GM20431 (cell line): Measurements from ENCODE around the gene MCU.
"Not testable (repeated sequence)": the region's sequence is repeated elsewhere in the genome, so short reads cannot be mapped to it uniquely, and the experiment has no call there.

Experiments
- in situ Hi-C: fragments of 300-500 bp; cut with MseI, MboI; formaldehyde crosslinking; loops from one replicate; pipeline ENCODE4 v1.15.0; 2020; ENCODE audit warnings: low sequenced_read_pairs; ENCODE audit not compliant: unreplicated experiment

MCU gene

DNA sequence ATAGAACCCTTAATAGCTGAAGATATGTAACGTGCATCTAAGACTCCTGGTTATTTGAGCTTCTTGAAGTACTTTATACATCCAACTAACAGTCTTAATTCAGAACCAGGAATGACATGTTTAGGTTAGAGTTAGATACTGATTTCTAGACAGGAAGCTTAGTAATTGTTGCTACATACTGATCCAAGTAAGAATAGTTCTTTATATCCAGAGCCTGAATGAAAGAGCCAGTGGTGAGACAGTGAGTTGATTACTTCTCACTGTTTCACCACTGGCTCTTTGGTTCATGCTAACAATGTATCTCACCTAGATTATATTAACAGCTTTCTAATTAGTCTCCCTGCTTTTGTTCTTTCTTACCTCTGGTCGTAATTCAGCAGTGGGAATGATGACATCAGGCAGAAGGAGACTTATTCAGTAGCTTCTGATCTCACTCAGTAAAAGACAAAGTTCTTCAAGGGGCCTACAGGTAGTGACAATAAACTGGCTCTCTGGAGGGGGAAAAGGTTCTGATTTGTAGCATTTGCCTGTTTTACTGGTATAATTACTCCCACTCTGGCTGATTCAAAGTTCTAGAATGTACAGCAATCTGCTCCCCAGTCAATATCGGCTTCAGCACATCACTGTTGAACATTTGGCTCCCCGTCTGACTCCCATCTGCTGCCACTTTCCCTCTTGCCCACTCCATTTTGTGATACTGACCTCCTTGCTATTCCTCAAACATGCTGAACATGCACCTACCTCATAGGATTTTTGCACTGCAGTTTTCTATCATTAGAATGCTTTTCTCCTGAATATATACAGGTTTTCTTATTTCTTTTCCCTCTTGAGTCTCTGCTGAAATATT is 29.1 kb downstream of the MCU start:
- in situ Hi-C loops: no loop called here

DNA sequence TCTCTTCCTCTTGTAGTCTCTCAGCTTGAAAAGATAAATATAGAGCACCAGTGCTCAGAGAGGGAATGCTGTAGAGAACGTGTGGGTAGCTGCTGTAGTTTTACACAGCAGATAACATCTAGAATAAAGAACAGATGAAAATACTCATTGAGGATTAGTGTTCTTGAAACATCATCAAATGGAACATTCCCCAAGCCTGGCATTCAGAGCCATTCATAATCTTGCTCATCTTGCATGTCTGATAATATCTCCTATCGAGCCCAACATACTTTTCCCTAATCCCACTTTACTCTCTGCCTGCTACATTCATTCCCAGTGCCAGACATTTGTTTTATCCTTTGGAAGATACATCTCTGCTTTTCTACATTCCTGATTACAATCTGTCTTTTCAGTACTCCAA is 35.2 kb downstream of the MCU start:
- in situ Hi-C loops: no loop called here

DNA sequence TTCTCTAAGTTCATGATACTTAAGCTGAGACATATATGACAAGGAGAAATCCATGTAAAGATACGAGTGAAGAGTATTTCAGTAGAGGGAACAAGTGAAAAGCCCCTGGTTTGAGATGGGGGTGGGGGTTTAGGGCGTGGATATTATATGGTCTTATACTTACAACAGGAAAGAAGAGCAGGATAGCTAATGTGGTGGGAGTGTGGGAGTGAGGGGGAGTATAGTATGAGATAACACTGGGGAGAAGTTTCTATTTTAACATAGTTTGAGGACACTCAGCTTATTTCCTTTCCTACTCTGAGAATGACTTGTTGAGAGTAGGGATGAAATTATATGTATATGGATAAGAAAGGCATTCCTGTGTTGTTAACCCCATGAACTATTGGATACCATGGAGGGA is 36.5 kb downstream of the MCU start:
- in situ Hi-C loops: no loop called here

DNA sequence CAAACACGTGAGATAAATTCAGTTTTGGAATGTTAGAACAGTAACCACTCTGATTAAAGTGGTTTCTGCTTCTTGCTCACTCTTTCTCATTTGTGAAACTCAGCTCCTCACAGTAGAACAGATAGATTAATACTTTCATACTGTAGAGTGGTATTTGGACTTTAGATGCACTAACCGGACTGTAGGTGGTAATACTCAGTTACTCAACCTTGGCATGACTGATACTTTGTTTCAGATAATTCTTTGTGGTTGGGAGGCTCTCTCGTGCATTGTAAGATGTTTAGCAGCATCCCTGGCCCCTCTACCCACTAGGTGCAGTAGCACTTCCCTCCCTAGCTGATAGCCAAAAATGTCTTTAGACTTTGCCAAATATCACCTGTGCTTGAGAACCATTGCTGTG is 37.6 kb downstream of the MCU start:
- in situ Hi-C loops: no loop called here

DNA sequence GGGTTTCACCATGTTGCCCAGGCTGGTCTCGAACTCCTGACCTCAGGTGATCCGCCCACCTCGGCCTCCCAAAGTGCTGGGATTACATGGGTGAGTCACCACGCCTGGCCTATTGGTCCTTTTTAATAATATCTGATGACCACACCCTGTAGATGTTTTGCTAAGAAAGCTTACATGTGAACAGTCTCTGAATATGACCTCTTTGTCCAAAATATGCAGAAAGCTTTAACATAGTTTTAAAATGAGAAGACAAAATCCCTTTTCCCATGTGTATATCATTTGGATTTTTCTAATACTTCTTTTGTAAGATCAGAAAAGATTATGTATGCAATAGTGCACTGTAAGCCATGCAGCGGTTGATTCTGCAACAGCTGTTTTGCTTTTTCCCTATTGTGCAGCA is 38.5 kb downstream of the MCU start:
- in situ Hi-C loops: no loop called here

DNA sequence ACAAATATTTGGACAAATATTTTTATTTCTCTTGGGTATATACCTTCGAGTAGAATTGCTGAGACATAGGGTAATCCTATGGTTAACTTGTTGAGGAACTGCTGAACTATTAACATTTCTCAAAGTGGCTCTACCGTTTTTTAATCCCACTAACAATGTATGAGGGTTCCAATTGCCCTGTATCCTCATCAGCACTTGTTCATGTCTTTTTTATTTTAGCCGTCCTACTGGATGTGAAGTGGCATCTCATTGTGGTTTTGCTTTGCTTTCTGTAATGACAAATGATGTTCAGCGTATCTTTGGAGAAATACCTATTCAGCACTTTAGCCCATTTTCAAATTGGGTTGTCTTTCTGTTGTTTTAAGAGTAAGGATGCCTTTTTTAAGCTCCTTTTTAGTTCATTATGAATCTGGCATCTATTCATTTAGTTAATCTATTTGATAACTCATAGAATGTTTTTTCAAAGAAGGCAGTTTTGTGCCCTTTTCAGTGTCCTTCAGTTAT is 40.0 kb downstream of the MCU start:
- in situ Hi-C loops: no loop called here

DNA sequence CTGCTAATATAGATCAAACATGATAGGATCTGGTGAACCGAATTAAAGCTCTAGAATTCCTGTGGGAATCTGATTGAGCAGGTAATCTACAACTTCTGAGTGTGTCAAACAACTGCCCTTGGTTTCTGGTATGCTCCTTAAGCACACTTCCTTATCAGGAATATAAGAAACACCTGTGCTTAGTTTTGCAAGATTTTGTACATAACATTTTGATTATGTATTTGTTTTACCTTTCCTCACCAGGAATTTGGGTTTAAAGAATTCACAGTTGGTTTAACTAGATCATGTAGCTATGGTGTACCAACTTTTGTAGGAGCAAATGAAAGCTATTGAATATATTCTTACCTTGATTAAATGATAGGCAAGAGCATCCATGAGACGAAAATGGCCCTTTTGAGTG is 40.6 kb downstream of the MCU start:
- in situ Hi-C loops: no loop called here

DNA sequence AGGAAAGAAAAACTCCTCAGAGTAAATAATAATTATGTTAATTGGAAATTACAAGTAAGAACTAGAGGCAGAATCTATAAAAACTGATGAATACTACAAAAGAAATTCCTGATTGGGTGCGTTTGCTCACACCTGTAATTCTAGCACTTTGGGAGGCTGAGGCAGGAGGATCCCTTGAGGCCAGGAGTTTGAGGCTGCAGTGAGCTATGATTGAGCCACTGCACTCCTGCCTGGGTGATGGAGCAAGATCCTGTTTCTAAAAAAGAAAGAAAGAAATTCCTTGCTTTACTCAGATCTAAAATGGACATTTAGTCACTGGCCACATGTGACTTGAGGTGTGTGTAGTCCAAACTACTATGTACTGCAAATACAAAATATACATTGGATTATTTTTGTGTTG is 42.0 kb downstream of the MCU start:
- in situ Hi-C loops: no loop called here

DNA sequence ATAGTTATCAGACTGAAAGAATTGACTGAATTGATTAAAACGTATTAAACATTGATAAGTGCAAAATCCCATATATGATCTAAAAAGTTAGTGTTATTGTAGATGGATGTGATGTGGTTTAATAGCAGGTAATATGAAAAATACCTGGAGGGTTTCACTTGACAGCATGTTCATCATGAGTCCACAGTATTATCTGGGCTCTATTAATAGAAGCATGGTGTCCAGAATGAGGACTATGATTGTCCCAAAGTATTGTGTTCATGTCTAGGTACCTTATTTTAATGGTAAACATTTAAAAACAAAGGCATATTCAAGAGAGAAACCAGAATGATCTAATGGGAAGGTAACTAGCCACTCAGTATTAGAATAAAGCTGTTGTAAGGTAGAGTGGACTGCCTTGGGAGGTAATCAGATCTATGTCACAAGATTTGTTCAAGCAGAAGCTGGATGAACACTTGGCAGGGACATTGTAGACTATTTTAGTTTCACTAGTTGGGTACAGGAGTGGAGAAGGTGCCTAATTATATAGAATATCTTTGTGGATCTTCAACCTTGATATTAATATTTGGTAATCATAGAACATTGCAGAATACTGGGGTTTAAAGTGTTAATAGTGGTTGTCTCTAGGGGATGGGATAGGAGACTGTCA is 43.5 kb downstream of the MCU start:
- in situ Hi-C loops: no loop called here

DNA sequence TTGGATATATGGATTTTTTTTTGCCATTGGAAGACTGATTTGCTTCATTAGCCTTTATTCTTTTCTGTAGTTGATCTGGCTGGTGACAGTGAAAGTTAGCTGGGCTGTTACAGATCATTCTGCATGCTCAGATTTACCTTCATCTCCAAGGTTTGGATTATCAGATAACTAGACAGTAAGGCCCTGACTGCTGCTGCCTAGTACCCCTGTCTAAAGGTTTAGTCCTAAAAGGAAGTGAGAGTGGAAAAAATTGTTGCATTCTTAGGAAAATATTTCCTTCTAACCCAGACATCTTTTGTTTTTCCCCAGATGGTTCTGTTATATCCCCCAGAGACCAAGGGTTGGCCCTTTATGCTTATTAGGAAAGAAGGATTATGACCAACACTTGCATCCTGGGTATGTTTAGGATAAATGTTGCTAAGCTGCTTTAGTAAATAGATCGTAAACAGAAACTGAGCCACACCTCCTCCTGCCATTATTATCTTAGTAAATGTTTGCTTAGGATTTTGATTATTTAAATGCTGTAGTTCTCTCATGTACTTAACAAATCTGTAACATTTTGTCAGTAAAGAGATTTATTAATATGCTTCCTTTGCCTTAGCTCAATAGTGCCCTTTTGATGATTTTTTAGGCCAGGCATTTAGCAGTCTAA is 44.4 kb downstream of the MCU start:
- in situ Hi-C loops: no loop called here

DNA sequence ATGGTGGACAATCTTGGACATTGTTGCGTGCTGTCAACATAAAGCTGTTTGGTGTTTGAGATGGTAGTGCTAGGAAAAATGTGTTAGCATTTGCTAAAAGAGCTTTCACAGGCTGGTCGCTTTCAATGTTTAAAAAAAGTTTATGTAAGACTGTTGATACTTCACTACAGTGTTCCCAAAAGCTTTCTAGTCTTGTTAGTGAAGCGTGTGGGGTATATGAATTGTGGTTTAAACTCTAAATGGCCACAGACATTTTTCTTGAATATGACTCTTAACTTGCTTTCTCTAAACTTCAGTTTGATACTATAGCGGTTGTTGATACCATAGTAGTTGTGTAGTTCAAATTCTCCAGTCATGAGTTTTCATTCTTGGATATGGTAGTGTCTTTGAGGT is 44.9 kb downstream of the MCU start:
- in situ Hi-C loops: no loop called here

DNA sequence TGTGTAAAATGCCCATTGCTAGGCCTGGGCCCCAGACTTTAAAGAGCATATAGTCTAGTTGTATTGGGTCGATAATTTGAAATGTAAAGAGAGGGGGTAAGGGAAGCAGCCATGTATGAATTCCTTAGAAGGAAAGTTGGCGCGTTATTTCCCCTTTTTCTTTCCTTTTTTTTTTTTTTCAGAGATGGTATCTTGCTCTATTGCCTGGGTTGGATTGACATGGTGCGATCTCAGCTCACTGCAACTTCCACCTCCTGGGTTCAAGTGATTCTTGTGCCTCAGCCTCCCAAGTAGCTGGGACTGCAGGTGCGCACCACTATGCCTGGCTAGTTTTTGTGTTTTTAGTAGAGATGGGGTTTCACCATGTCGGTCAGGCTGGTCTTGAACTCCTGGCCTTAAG is 45.4 kb downstream of the MCU start:
- in situ Hi-C loops: not testable (repeated sequence)

DNA sequence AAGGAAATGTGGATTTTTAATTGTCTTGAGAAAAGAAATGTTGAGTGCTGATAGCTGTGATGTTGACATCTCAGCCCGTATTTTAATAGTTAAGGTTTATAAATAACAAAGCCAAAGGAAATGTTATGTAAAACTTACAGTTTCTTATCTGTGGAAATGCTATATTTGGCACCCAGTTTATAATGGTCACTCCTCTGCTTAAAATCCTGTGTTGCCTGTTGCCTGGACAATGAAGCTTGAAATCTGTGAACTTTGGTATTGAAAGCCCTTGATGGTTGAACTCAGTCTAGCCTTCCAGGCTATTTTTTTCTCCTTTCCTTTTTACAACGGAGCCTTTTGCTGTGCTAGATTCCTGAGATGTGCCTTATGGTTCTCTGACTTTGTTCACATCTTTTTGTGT is 46.5 kb downstream of the MCU start:
- in situ Hi-C loops: no loop called here

DNA sequence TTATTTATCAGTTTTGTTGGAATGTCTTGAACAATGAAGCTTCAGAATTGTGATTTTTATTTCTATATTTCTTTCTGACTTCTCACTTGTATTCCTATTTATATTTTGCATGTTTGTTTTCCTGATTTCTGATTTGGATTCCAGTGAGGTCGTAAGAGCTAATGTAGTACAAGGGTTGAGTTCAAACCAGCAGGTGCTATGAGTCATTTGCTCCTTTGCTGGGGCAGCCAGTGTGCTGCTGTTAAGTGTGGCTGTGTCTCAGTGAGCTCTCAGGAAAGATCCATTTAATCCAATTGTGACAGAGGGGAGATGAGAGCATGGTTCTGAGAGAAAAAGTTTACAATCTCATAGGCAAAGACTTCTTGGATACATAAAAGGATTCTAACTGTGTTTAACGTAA is 48.6 kb downstream of the MCU start:
- in situ Hi-C loops: no loop called here

DNA sequence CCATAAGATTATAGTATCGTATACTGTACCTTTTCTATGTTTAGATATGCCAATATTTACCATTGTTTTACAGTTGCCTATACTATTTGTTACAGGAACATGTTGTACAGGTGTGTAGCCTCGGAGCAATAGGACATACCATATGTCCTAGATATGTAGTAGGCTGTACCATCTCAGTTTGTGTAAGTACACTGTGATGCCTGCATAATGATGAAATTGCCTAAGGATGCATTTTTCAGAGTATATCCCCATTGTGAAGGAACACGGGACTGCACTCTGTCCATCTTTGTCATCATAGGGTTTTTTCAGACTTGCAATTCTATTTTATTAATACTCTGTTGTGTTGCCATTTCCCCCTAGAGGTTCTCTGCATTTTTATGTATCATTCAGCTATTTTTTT is 50.1 kb downstream of the MCU start:
- in situ Hi-C loops: no loop called here

DNA sequence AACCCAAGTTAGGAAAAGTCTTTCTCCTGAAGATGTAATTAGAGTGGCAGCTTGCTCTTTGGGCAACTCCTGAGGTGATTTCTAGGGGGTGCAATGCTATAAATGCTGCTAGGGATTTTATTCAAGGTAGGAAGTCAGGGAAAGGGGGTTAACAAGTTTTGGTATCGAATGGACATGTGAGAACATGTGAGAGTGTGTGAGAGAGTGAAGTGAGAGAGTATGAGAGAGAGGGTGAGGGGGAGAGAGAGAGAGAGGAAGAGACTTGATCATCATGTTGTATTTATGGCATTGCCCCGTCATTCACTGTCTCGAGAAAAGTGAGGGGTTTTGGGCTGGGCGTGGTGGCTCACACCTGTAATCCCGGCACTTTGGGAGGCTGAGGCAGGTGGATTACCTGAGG is 50.9 kb downstream of the MCU start:
- in situ Hi-C loops: no loop called here

DNA sequence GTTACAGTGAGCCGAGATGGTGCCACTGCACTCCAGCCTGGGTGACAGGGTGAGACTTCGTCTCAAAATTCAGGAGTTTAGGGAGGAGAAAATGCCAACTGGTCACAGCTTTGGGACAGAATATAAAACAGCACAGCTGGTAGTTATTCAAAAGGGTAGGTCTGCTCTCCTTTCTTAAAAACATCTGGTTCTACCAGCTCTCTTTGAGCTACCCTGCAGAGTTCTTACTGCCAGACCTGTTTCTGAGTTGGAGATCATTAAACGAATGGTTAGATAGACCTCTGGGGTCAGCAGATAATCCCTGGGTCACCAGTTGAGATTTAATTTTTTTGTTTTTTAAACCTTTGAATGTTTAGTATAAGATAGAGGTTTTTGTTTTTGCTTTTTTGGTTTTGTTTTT is 52.6 kb downstream of the MCU start:
- in situ Hi-C loops: no loop called here

DNA sequence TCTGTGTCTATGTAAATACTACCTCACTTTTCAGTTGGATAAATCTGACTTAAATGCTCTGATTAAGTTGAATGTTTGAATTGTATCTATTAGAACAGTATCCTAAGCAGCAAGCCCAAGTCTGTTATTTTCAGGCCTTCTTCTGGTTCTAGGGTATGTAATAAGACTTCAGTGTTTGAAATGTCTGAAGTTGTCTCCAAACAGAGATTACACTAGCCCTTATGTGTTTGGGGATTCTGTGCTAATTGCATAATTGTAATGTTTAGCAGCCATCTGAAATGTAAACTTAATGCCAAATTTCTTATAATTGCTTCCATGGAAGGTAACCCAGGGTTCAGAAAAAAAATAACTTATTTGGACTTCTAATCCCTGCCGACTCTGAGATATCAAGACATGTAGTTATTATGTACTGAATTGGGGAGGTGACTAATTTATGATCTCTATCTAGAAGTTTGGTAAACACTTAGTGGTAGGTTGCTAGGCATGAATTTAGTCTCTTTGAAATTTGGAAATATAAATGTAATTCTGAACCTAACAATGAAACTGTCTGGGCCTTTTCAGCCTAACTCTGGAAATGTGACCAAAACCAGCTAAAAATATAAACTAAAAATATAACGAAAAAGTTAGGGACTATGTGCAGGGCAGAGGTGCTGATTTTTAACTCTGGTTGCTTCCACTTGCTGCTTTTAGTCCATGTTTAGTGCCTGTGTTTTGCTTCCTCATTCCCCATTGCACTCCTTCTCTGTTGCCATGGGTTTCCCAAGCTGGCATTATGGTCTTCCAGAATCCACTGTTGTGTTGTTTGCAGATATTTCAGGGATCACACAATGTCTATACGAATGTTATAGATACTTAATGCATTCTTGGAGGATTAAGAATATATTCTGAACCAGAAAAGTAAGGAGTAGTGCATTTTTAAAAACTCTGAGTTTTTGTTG is 54.8 kb downstream of the MCU start:
- in situ Hi-C loops: no loop called here

DNA sequence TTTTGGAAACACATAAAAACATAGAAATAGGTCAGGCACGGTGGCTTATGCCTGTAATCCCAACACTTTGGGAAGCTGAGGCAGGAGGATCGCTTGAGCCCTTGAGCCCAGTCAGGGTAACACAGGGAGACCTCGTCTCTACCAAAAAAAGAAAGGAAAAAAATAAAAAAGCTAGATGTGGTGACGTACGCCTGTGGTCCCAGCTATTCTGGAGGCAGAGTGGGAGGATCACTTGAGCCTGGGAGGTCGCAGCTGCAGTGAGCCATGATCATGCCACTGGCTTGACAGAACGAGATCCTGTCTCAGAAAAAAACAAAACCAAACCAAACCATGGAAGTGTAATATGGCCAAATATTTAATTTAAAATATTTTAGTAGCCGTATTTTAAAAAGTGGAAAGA is 55.6 kb downstream of the MCU start:
- in situ Hi-C loops: no loop called here

DNA sequence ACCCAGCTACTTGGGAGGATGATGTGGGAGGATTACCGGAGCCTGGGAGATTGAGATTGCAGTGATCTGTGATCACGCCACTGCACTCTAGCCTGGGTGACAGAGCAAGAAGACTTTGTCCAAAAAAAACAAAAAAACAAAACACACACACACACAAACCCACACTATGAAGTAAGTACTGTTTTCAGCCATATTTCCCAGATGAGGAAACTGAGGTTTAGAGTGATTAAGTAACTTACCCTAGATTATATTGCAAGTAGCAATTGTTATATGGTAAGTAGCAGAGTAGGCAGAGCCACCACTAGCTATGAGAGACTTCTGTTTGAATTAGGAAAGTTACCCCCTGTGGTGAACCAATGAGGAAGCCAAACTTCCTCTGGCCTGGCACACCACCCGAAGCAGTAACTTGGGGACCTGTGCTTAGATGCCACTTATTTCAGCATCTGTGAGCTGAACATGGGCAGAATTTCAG is 61.9 kb downstream of the MCU start:
- in situ Hi-C loops: no loop called here
